ENCODE results near the gene HOXD4. TPM values are rescaled to one million over a fixed set of nuclear protein-coding genes. Genes with fewer than 3 reads are reported as not detected.

HOXD4 gene
- total RNA-seq, 2 experiments from 2014 or later, result not detected

DNA sequence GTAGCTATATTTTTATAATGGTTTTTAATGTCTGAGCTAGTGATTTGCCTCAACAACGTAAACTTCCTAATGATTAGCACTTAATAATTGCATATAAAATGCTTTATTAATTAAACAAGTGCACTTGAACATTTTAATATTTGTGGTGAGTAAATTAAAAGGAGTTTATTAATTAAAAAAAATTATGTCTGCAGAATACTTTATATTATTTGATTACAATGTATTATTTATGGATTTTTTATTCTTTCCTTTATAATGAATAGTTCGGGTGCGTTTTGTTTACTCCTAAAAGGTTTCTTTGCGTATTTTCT, 19.5 kb upstream of the HOXD4 start:
- Mint-ChIP-seq H3K9me3 (no peaks in the 10 kb centered on the region), H3K27ac (no peak overlapping the region), H3K36me3 (peaks cover 7% of the 10 kb centered on the region), H3K27me3 (peaks cover 76% of the 10 kb centered on the region), H3K4me1 (ENCODE audit: low read depth) (peaks cover 32% of the 10 kb centered on the region), H3K4me3 (no peak overlapping the region)
- ChIA-PET POLR2A (interaction anchor here (0.6 kb wide), 2 partner anchors 661 to 1114 kb away, joined by 3 to 4 read pairs; no protein-coding TSS in a partner anchor), CTCF (interaction anchor here (0.9 to 4.2 kb wide), 8 partner anchors 9 to 521 kb away, joined by 3 to 18 read pairs (median 8); no protein-coding TSS in a partner anchor)
- intact Hi-C loops (cut with micrococcal nuclease), result loop anchor here (10.0 kb wide), 1 partner anchor 1797 kb away; the partner anchor contains the start of gene SP9
- no peak for DNase-seq

- H3K9me3 Mint-ChIP-seq, result no peaks in the 10 kb centered on the region
- H3K27me3 Mint-ChIP-seq, result peaks cover 78% of the 10 kb centered on the region
- H3K4me1 Mint-ChIP-seq (ENCODE audit: low read depth), result peaks cover 32% of the 10 kb centered on the region
- H3K27ac Mint-ChIP-seq, result peak overlapping the region; percentile 19
- ChIA-PET CTCF (interaction anchor here (1.1 to 4.2 kb wide), 7 partner anchors 8 to 1017 kb away, joined by 3 to 18 read pairs (median 5); no protein-coding TSS in a partner anchor), POLR2A (interaction anchor here (0.6 kb wide), 2 partner anchors 662 to 1113 kb away, joined by 3 to 4 read pairs; no protein-coding TSS in a partner anchor)
- peaks cover 7% of the 10 kb centered on the region for H3K36me3 Mint-ChIP-seq
- peak overlapping the region; percentile 68 for H3K4me3 Mint-ChIP-seq
- DNase-seq, result no peak
- intact Hi-C loops (cut with micrococcal nuclease), result loop anchor here (10.0 kb wide), 1 partner anchor 1798 kb away; the partner anchor contains the start of gene SP9
Observed at GRCh38 chr2:176132205-176133171, 18.9 kb upstream of the HOXD4 start.

DNA sequence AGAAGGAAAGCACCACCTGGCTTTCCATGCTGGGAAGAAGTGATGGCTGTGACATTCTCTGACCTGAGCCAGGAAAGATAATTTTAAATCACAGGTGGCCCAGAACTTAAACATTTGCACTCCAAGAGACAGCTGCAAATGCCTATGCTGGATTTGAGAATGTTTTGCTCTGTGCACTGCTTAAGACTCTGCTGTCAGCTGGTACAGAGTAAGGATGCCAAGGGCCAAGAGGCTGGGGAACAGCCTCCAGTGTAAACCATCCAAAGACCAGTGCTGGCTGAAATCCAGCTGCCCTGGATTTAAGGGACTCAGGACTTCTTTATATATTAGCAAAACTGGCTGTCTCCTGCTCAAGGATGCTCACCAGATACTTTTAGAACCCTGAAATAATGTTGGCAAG, 18.0 kb upstream of the HOXD4 start:
- DNase-seq, result no peak
- Mint-ChIP-seq H3K27ac (no peak overlapping the region), H3K4me3 (no peak overlapping the region), H3K27me3 (peaks cover 78% of the 10 kb centered on the region), H3K9me3 (no peaks in the 10 kb centered on the region), H3K4me1 (ENCODE audit: low read depth) (peaks cover 27% of the 10 kb centered on the region), H3K36me3 (peaks cover 9% of the 10 kb centered on the region)
- POLR2A ChIA-PET, result no interaction called here
- intact Hi-C loops (cut with micrococcal nuclease), result loop anchor here (10.0 kb wide), 1 partner anchor 1799 kb away; the partner anchor contains the start of gene SP9
- CTCF ChIA-PET, result interaction anchor here (0.6 to 4.2 kb wide), 5 partner anchors 22 to 1016 kb away, joined by 3 to 18 read pairs (median 5); no protein-coding TSS in a partner anchor

GRCh38 chr2:176134035-176134434, 17.3 kb upstream of the HOXD4 start:
- no peak for DNase-seq
- CTCF ChIA-PET, result interaction anchor here (0.6 to 4.2 kb wide), 2 partner anchors 321 to 431 kb away, joined by 3 to 18 read pairs; no protein-coding TSS in a partner anchor
- peaks cover 23% of the 10 kb centered on the region for H3K4me1 Mint-ChIP-seq (ENCODE audit: low read depth)
- no peak overlapping the region for H3K4me3 Mint-ChIP-seq
- peaks cover 10% of the 10 kb centered on the region for H3K36me3 Mint-ChIP-seq
- peaks cover 78% of the 10 kb centered on the region for H3K27me3 Mint-ChIP-seq
- POLR2A ChIA-PET, result no interaction called here
- H3K9me3 Mint-ChIP-seq, result peaks cover under 1% of the 10 kb centered on the region
- H3K27ac Mint-ChIP-seq, result no peak overlapping the region
- intact Hi-C loops (cut with micrococcal nuclease), result loop anchor here (10.0 kb wide), 1 partner anchor 1799 kb away; the partner anchor contains the start of gene SP9

DNA sequence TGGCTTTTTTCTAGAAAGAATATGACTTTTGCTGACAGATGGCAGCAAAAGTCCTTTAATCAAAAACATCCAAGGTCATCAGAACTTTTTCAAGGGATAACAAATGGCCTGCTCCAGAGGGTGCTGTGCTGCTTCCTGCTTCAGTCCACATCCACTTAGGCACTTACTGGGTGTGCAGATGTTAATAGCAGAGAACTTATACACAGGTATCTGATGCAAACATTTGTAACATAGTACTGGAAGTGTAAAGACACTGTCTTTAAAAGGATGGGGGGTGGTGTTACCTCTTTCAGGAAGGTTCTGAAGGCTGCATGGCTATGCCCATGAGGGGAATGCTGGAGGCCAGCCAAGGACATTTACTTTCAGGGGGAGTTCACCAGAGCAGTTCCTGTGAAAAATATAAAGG, 16.3 kb upstream of the HOXD4 start:
- CTCF ChIA-PET, result no interaction called here

GRCh38 chr2:176136374-176137251, 14.7 kb upstream of the HOXD4 start:
- ChIA-PET POLR2A (no interaction called here), CTCF (interaction anchor here (1.0 to 1.3 kb wide), 2 partner anchors 10 to 320 kb away, joined by 4 to 6 read pairs; no protein-coding TSS in a partner anchor)
- H3K4me3 Mint-ChIP-seq, result no peak overlapping the region
- H3K27me3 Mint-ChIP-seq, result peaks cover 79% of the 10 kb centered on the region
- DNase-seq, result no peak
- H3K4me1 Mint-ChIP-seq (ENCODE audit: low read depth), result peaks cover 26% of the 10 kb centered on the region
- intact Hi-C loops (cut with micrococcal nuclease), result loop anchor here (10.0 kb wide), 1 partner anchor 1802 kb away; the partner anchor contains the start of gene SP9
- peaks cover 4% of the 10 kb centered on the region for H3K9me3 Mint-ChIP-seq
- no peak overlapping the region for H3K27ac Mint-ChIP-seq
- peaks cover 12% of the 10 kb centered on the region for H3K36me3 Mint-ChIP-seq

More for the DNA sequence above, 16.3 kb upstream of the HOXD4 start:
- H3K4me3 Mint-ChIP-seq, result no peak overlapping the region
- no peak for DNase-seq
- intact Hi-C loops (cut with micrococcal nuclease), result loop anchor here (10.0 kb wide), 1 partner anchor 1800 kb away; the partner anchor contains the start of gene SP9
- H3K27ac Mint-ChIP-seq, result no peak overlapping the region
- peaks cover 26% of the 10 kb centered on the region for H3K4me1 Mint-ChIP-seq (ENCODE audit: low read depth)
- peaks cover 82% of the 10 kb centered on the region for H3K27me3 Mint-ChIP-seq
- POLR2A ChIA-PET, result no interaction called here
- H3K36me3 Mint-ChIP-seq, result peaks cover 14% of the 10 kb centered on the region
- H3K9me3 Mint-ChIP-seq, result peaks cover 4% of the 10 kb centered on the region

- CTCF ChIA-PET, result interaction anchor here (1.0 to 1.3 kb wide), 2 partner anchors 10 to 320 kb away, joined by 4 to 6 read pairs; no protein-coding TSS in a partner anchor
- H3K27ac Mint-ChIP-seq, result no peak overlapping the region
- H3K4me1 Mint-ChIP-seq (ENCODE audit: low read depth), result peaks cover 23% of the 10 kb centered on the region
- peaks cover 12% of the 10 kb centered on the region for H3K36me3 Mint-ChIP-seq
- POLR2A ChIA-PET, result no interaction called here
- DNase-seq, result no peak
- H3K4me3 Mint-ChIP-seq, result no peak overlapping the region
- peaks cover 82% of the 10 kb centered on the region for H3K27me3 Mint-ChIP-seq
- intact Hi-C loops (cut with micrococcal nuclease), result loop anchor here (10.0 kb wide), 1 partner anchor 1802 kb away; the partner anchor contains the start of gene SP9
- H3K9me3 Mint-ChIP-seq, result peaks cover 4% of the 10 kb centered on the region
Observed at GRCh38 chr2:176137252-176137580, 14.1 kb upstream of the HOXD4 start.

DNA sequence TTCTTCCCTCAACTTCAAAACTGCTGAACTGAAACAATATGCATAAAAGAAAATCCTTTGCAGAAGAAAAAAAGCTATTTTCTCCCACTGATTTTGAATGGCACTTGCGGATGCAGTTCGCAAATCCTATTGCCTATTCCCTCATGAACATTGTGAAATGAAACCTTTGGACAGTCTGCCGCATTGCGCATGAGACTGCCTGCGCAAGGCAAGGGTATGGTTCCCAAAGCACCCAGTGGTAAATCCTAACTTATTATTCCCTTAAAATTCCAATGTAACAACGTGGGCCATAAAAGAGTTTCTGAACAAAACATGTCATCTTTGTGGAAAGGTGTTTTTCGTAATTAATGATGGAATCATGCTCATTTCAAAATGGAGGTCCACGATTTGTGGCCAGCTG, 13.4 kb upstream of the HOXD4 start:
- Mint-ChIP-seq H3K4me3 (no peak overlapping the region), H3K36me3 (peaks cover 12% of the 10 kb centered on the region), H3K4me1 (ENCODE audit: low read depth) (peaks cover 19% of the 10 kb centered on the region), H3K9me3 (peaks cover 4% of the 10 kb centered on the region), H3K27me3 (peaks cover 81% of the 10 kb centered on the region), H3K27ac (no peak overlapping the region)
- ChIA-PET POLR2A (no interaction called here), CTCF (interaction anchor here (3.4 to 10.6 kb wide), 2 partner anchors 11 to 318 kb away, joined by 16 to 108 read pairs; no protein-coding TSS in a partner anchor)
- DNase-seq, result no peak
- intact Hi-C loops (cut with micrococcal nuclease), result loop anchor here (10.0 kb wide), 1 partner anchor 1803 kb away; the partner anchor contains the start of gene SP9

DNA sequence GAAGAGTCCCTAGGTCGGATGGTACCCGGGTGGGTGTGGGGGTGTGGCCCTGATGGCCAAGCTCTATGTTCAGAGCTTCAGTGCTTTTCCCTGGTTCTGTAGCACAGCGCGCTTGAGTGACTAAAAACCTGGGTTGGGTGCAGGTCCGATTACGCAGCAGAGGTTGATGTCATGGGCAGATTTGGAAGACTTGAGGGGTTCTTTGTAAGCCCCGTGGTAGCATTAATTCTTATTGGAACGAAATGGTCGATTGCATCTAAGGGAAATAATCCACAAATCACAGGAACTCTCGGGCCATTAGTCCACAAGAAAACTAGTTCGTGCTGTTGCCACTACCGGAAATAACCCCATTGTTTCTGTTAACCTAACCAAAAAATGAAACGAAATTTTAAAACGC, 12.8 kb upstream of the HOXD4 start:
- no peak overlapping the region for H3K4me3 Mint-ChIP-seq
- CTCF ChIA-PET, result interaction anchor here (3.4 to 10.6 kb wide), 2 partner anchors 11 to 317 kb away, joined by 16 to 108 read pairs; no protein-coding TSS in a partner anchor

GRCh38 chr2:176138923-176139660, 12.3 kb upstream of the HOXD4 start:
- ChIA-PET POLR2A (no interaction called here), CTCF (interaction anchor here (0.6 to 10.6 kb wide), 9 partner anchors 12 to 513 kb away, joined by 3 to 108 read pairs (median 3); no protein-coding TSS in a partner anchor)
- Mint-ChIP-seq H3K9me3 (peaks cover 4% of the 10 kb centered on the region), H3K27ac (no peak overlapping the region), H3K27me3 (peaks cover 76% of the 10 kb centered on the region), H3K4me1 (ENCODE audit: low read depth) (peaks cover 19% of the 10 kb centered on the region), H3K4me3 (no peak overlapping the region), H3K36me3 (peaks cover 12% of the 10 kb centered on the region)
- no peak for DNase-seq
- intact Hi-C loops (cut with micrococcal nuclease), result loop anchor here (10.0 kb wide), 1 partner anchor 1804 kb away; the partner anchor contains the start of gene SP9

More for the DNA sequence above, 12.8 kb upstream of the HOXD4 start:
- Mint-ChIP-seq H3K4me1 (ENCODE audit: low read depth) (peaks cover 19% of the 10 kb centered on the region), H3K9me3 (peaks cover 4% of the 10 kb centered on the region), H3K27ac (no peak overlapping the region), H3K27me3 (peaks cover 77% of the 10 kb centered on the region), H3K36me3 (peaks cover 12% of the 10 kb centered on the region)
- intact Hi-C loops (cut with micrococcal nuclease), result loop anchor here (10.0 kb wide), 1 partner anchor 1804 kb away; the partner anchor contains the start of gene SP9
- DNase-seq, result no peak
- POLR2A ChIA-PET, result no interaction called here
